ENCODE results near the gene KIF16B. TPM values are rescaled to one million over a fixed set of nuclear protein-coding genes. Genes with fewer than 3 reads are reported as not detected.
A peak's percentile ranks its signal among the peaks of the same experiment; 100 is the strongest.

The KIF16B gene
- total and polyA plus RNA-seq, 2 experiments from 2014 or later, result 6.5 to 11.1 TPM

- peak; percentile 84 for ATAC-seq
- no peaks in the 10 kb centered on the region for H3K4me1 ChIP-seq (ENCODE audit: insufficient read depth)
- H3F3A ChIP-seq (replicated peaks; ENCODE audit: low read depth), result no peaks in the 10 kb centered on the region
- no peaks in the 10 kb centered on the region for H3K79me2 ChIP-seq (replicated peaks; ENCODE audit: insufficient read depth)
- H3K36me3 Mint-ChIP-seq (ENCODE audit: low read depth), result peaks cover 7% of the 10 kb centered on the region; the same call in 2 of the 3 replicates
- H2AFZ ChIP-seq, result no peak overlapping the region
- TF ChIP-seq CTCF (conservative IDR thresholded peaks at IDR 0.05; ENCODE audit: low read depth in 2 of 2), result peak in 1 of 2 experiments; percentile 16; a peak in 2 of 4 replicates
- no peak for TF ChIP-seq REST (IDR thresholded peaks at IDR 0.05; ENCODE audit: unreplicated experiment)
- H3K4me3 ChIP-seq, result no peak overlapping the region
- H3K36me3 ChIP-seq (ENCODE audit: insufficient read depth), result no peaks in the 10 kb centered on the region
- H3K27me3 ChIP-seq (ENCODE audit: insufficient read depth), result no peaks in the 10 kb centered on the region
- DNase-seq (ENCODE audit: low spot score), result peak; percentile 23
- no peaks in the 10 kb centered on the region for H3K9me3 Mint-ChIP-seq
- H3K9me2 ChIP-seq (ENCODE audit: insufficient read depth), result no peaks in the 10 kb centered on the region
- no peak overlapping the region for H3K27ac Mint-ChIP-seq
- no peaks in the 10 kb centered on the region; the same call in 1 of the 2 replicates for H4K20me1 ChIP-seq (replicated peaks; ENCODE audit: insufficient read depth)
- H3K27ac ChIP-seq (ENCODE audit: low read depth), result no peak overlapping the region
- no peak overlapping the region for H3K4me2 ChIP-seq
- peaks cover 1% of the 10 kb centered on the region for H3K27me3 Mint-ChIP-seq (ENCODE audit: insufficient read depth, low read depth, poor library complexity)
- H3K4me1 Mint-ChIP-seq, result peaks cover 7% of the 10 kb centered on the region; the same call in 2 of the 3 replicates
- no peak overlapping the region for H3K4me3 Mint-ChIP-seq
Measured at GRCh38 chr20:16368645-16369292, 204.5 kb downstream of the KIF16B start.

- Histone ChIP-seq H3K9me2 (ENCODE audit: insufficient read depth) (no peaks in the 10 kb centered on the region), H3K4me3 (no peak overlapping the region), H4K20me1 (replicated peaks; ENCODE audit: insufficient read depth) (no peaks in the 10 kb centered on the region; the same call in 1 of the 2 replicates), H3K36me3 (ENCODE audit: insufficient read depth) (no peaks in the 10 kb centered on the region), H3K79me2 (replicated peaks; ENCODE audit: insufficient read depth) (no peaks in the 10 kb centered on the region), H3K27ac (ENCODE audit: low read depth) (no peak overlapping the region), H3K27me3 (ENCODE audit: insufficient read depth) (no peaks in the 10 kb centered on the region), H3F3A (replicated peaks; ENCODE audit: low read depth) (no peaks in the 10 kb centered on the region), H3K4me1 (ENCODE audit: insufficient read depth) (no peaks in the 10 kb centered on the region), H3K4me2 (no peak overlapping the region), H2AFZ (no peak overlapping the region)
- H3K36me3 Mint-ChIP-seq (ENCODE audit: low read depth), result peaks cover 7% of the 10 kb centered on the region; the same call in 2 of the 3 replicates
- H3K4me3 Mint-ChIP-seq, result no peak overlapping the region
- peaks cover 1% of the 10 kb centered on the region for H3K27me3 Mint-ChIP-seq (ENCODE audit: insufficient read depth, low read depth, poor library complexity)
- peak; percentile 59 for ATAC-seq
- H3K9me3 Mint-ChIP-seq, result no peaks in the 10 kb centered on the region
- no peak for DNase-seq (ENCODE audit: low spot score)
- H3K4me1 Mint-ChIP-seq, result peaks cover 7% of the 10 kb centered on the region; the same call in 2 of the 3 replicates
- H3K27ac Mint-ChIP-seq, result no peak overlapping the region
- no peak for TF ChIP-seq JUNB (IDR thresholded peaks at IDR 0.05; ENCODE audit: unreplicated experiment)
- TF ChIP-seq CREB1 (CRISPR knock-in tag; IDR thresholded peaks at IDR 0.05; ENCODE audit: low read depth), result no peak
- TF ChIP-seq NANOG (IDR thresholded peaks at IDR 0.05; ENCODE audit: borderline replicate concordance), result no peak
- TF ChIP-seq POLR2AphosphoS5 (IDR thresholded peaks at IDR 0.05; ENCODE audit: low read depth), result no peak
- TF ChIP-seq ETS1 (IDR thresholded peaks at IDR 0.05), result no peak
- no peak for TF ChIP-seq STAT1 (IDR thresholded peaks at IDR 0.05; ENCODE audit: unreplicated experiment)
- TF ChIP-seq EZH2phosphoT487 (IDR thresholded peaks at IDR 0.05; ENCODE audit: unreplicated experiment), result no peak
- no peak for TF ChIP-seq ZNF114 (CRISPR knock-in tag; IDR thresholded peaks at IDR 0.05)
- no peak for TF ChIP-seq ZNF331 (CRISPR knock-in tag; IDR thresholded peaks at IDR 0.05; ENCODE audit: low read depth)
Measured at GRCh38 chr20:16367948-16368560, 205.2 kb downstream of the KIF16B start.

Measured in GM23338 (cell line).